ENCODE measurements around the gene CD300LD. TPM values are rescaled to one million over a fixed set of nuclear protein-coding genes. Genes with fewer than 3 reads are reported as not detected.

Gene CD300LD
- total RNA-seq, 1 donor from 2014 or later = not detected

DNA sequence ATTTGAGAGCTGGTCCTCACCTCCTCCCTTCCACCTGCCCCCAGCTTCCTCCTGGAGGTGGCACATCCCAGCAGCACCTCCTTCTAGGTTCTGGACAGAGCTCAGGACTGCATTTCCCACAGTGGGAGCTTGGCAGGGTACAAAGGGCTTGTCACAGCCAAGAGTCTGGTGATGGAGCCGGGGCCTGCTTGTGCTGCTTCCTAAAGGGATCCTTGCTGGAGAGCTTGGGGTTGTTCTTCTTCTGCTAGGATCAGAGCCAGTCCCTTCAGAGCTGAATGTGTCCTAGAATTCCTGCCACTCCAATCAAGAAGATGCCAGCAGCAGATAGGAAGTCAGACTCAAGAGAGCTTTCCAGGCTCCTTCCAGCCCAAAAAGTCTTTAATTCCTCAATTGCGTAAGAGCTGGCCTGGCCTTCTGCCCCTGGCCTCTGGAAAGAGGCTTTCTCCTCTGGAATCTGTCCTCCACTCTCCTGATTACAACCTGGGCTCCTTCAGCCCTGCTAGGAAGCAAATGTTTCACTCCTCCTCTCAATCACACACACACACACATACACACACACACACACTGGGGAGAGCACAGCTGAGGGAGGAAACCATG, 27.1 kb upstream of the CD300LD start:
- TF ChIP-seq, protein P1, sequence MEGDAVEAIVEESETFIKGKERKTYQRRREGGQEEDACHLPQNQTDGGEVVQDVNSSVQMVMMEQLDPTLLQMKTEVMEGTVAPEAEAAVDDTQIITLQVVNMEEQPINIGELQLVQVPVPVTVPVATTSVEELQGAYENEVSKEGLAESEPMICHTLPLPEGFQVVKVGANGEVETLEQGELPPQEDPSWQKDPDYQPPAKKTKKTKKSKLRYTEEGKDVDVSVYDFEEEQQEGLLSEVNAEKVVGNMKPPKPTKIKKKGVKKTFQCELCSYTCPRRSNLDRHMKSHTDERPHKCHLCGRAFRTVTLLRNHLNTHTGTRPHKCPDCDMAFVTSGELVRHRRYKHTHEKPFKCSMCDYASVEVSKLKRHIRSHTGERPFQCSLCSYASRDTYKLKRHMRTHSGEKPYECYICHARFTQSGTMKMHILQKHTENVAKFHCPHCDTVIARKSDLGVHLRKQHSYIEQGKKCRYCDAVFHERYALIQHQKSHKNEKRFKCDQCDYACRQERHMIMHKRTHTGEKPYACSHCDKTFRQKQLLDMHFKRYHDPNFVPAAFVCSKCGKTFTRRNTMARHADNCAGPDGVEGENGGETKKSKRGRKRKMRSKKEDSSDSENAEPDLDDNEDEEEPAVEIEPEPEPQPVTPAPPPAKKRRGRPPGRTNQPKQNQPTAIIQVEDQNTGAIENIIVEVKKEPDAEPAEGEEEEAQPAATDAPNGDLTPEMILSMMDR (conservative IDR thresholded peaks at IDR 0.05; ENCODE audit: low read depth, low read length) = no peak
- no peak overlapping the region for H3K4me3 ChIP-seq (ENCODE audit: low read depth, low read length)
- no peak for DNase-seq (ENCODE audit: low read depth)

DNA sequence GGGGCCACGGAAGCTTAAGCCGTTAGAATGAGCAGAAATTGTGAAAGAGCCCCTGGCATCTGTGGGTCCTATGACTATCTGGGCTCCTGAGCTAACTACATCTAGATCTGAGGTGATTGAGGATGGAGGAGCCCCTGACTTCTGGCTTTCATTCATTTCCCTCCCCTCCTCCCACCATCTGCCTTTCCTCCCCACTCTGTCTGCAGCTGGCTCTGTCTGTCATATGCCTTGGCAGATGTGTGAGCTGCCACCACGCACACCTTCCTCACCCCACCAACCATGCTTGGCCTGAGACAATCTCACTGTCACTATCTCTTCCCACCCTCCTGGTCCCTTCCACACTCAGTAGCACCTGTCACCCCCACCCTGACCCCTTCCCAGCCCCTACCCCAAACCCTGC, 26.4 kb upstream of the CD300LD start:
- DNase-seq (ENCODE audit: low read depth) = no peak
- H3K4me3 ChIP-seq (ENCODE audit: low read depth, low read length) = no peak overlapping the region
- TF ChIP-seq, protein P1 (conservative IDR thresholded peaks at IDR 0.05; ENCODE audit: low read depth, low read length) = no peak

DNA sequence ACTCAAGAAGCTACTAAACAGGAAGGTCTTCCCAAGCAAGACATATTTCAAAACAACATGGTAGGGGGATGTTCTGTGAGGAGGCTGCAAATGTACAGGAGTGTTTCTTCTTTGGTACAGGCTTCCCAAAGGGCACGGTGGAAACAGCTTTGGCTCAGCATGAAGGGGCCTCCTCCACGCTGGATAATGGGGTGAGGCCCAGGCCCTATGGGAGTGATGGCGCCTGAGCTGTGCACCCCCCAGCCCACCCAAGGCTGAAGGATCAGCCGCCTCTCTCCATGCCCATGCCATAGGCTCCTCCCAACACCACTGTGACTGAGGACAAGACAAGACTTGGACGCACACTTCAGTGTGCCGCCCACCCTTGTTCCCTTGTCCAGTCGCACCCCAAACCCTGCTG, 24.6 kb upstream of the CD300LD start:
- no peak for DNase-seq (ENCODE audit: low read depth)
- TF ChIP-seq, protein P1 (conservative IDR thresholded peaks at IDR 0.05; ENCODE audit: low read depth, low read length) = no peak
- H3K4me3 ChIP-seq (ENCODE audit: low read depth, low read length) = no peak overlapping the region

DNA sequence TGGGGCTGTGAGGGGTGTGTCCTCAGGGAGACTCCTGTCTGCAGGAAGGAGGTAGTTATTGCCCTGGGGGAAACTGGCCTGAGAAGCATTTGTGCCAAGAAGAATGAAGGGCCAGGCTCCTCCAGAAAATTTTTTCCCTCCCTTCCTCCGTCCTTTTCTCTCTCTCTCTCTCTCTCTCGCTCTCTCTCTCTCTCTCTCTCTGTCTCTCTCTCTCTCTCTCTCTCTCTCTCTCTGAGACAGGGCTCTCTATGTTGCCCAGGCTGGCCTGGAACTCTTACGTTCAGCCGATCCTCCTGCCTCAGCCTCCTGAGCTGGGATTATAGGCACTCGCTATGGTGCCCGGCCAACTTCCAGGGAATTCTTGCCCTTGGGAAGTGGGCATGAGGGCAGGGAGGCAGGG, 20.0 kb upstream of the CD300LD start:
- H3K4me3 ChIP-seq (ENCODE audit: low read depth, low read length) = no peak overlapping the region
- TF ChIP-seq, protein P1 (conservative IDR thresholded peaks at IDR 0.05; ENCODE audit: low read depth, low read length) = no peak
- no peak for DNase-seq (ENCODE audit: low read depth)

DNA sequence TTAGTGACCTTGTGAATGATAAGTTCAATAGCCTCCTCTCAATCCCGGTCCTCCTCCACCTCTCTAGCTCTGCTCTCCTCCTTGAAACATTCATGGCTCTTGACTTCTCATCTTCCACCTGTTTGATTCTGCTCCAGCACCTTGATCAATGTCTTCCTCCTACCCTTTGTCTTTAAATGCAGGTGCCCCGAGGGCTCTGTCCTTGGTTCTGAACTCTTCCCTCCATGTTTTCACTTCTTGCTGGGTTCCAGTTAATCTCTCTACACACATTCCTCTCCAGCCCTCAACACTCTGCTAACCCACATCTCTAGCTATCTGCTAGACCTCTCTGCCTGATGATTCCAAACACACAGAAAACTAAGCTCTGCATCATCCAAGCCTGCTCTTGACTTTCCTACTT, 18.0 kb upstream of the CD300LD start:
- no peak for DNase-seq (ENCODE audit: low read depth)
- TF ChIP-seq, protein P1 (conservative IDR thresholded peaks at IDR 0.05; ENCODE audit: low read depth, low read length) = no peak
- no peak overlapping the region for H3K4me3 ChIP-seq (ENCODE audit: low read depth, low read length)

DNA sequence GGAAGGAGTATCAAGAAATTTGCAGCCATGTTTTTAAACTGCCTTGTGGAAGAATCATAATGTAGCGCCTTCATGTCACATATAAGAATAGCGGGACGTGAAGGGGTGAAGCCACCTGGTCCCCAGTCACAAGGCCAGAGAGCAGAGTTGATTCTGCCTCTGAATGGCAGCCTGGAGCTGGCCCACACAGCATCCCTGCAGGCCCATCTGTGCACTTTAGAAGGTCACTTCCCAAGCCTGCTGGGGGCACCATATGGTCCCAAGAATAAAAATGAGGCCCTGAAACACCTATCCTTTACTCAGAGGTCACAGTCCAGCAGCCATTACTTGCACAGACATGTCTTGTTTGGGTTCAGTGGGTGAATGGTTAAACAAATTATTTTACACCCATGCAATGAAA, 16.4 kb upstream of the CD300LD start:
- no peak for DNase-seq (ENCODE audit: low read depth)
- TF ChIP-seq, protein P1 (conservative IDR thresholded peaks at IDR 0.05; ENCODE audit: low read depth, low read length) = no peak

DNA sequence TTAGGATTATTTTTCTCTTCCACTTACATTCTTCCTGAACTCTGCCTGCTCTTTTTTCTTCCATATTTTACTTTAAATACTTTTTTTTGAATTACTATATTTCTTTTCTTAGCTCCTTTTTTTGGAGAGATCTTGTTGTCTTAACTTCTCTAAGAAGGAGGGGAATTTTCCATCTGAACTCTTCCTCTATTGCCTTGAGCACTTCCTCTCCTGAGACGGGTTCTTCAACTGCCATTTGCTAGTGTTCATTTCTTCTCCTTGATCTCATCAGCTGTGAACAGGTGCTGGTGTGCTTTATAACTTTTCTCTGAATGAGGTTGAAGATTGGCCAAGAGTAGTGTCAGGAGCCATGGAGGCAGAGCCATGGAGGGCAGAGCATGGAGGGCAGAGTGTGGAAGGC, 15.1 kb upstream of the CD300LD start:
- TF ChIP-seq, protein P1 (conservative IDR thresholded peaks at IDR 0.05; ENCODE audit: low read depth, low read length) = no peak
- H3K4me3 ChIP-seq (ENCODE audit: low read depth, low read length) = no peak overlapping the region
- no peak for DNase-seq (ENCODE audit: low read depth)

More for the DNA sequence above, 16.4 kb upstream of the CD300LD start:
- H3K4me3 ChIP-seq (ENCODE audit: low read depth, low read length) = no peak overlapping the region

Data from epithelial cell of proximal tubule (primary cell).